GM12878 (cell line): ENCODE measurements around the gene ITGB8.

ENCODE experiments used
- CTCF ChIP-seq, 3 experiments: IDR thresholded peaks in 2 of 3; conservative IDR thresholded peaks in 1 of 3; 2 replicates each; pipeline ENCODE4 v1.5.1; 2011; ENCODE audit warnings: low read depth in 3 of 3, low read length in 3 of 3, mild to moderate bottlenecking in 3 of 3, control low read depth in 2 of 3, moderate library complexity in 2 of 3, inconsistent platforms in 1 of 3, mixed read lengths in 1 of 3; ENCODE audit not compliant: control insufficient read depth in 2 of 3, insufficient read depth in 1 of 3; ENCODE audit errors: extremely low read depth in 1 of 3
- EP300 ChIP-seq, 2 experiments: fragments of 150-350 bp in 1 of 2; IDR thresholded peaks; 2 replicates each; pipeline ENCODE4 v1.6.1; 2011 to 2012; ENCODE audit warnings: low read depth in 2 of 2, low read length in 2 of 2, borderline replicate concordance in 1 of 2, improper control_type of control experiment in 1 of 2, inconsistent platforms in 1 of 2; ENCODE audit not compliant: control insufficient read depth in 1 of 2
- HDGF ChIP-seq: fragments of 450-650 bp; IDR thresholded peaks from 2 replicates; pipeline ENCODE4 v1.6.1; 2016; ENCODE audit warnings: antibody characterized with exemption
- MEF2B ChIP-seq: fragments of 450-650 bp; IDR thresholded peaks from 2 replicates; pipeline ENCODE4 v1.6.1; 2018; ENCODE audit warnings: mild to moderate bottlenecking, moderate library complexity; ENCODE audit not compliant: partially characterized antibody, poor library complexity, severe bottlenecking
- MTA2 ChIP-seq: fragments of 450-650 bp; IDR thresholded peaks from 2 replicates; pipeline ENCODE4 v1.6.1; 2016; ENCODE audit warnings: low read depth, mild to moderate bottlenecking, moderate library complexity
- MTA3 ChIP-seq: IDR thresholded peaks from 2 replicates; pipeline ENCODE4 v1.6.1; 2012; ENCODE audit warnings: low read length, inconsistent platforms, borderline replicate concordance
- POLR2A ChIP-seq: IDR thresholded peaks from 2 replicates; pipeline ENCODE4 v1.6.1; 2011; ENCODE audit warnings: low read depth, mild to moderate bottlenecking, low read length
- SMAD1 ChIP-seq: fragments of 450-650 bp; IDR thresholded peaks from 2 replicates; pipeline ENCODE4 v1.6.1; 2018; ENCODE audit warnings: mild to moderate bottlenecking, low read depth; ENCODE audit not compliant: partially characterized antibody
- TBL1XR1 ChIP-seq: IDR thresholded peaks from 2 replicates; pipeline ENCODE4 v1.6.1; 2012; ENCODE audit warnings: low read depth, low read length, improper control_type of control experiment

GRCh38 chr7:20383351-20383750 lies 52.7 kb downstream of the ITGB8 start:
- TF ChIP-seq MEF2B (no peak), CTCF (IDR thresholded peaks at IDR 0.05 in 2 of 3, conservative IDR thresholded peaks at IDR 0.05 in 1 of 3; ENCODE audit: control insufficient read depth in 2 of 3, extremely low read depth in 1 of 3, insufficient read depth in 1 of 3, low read depth in 3 of 3, low read length in 3 of 3) (no peak), SMAD1 (no peak), TBL1XR1 (no peak), POLR2A (no peak), HDGF (no peak), MTA2 (no peak), MTA3 (no peak), EP300 (IDR thresholded peaks at IDR 0.05; ENCODE audit: borderline replicate concordance in 1 of 2, control insufficient read depth in 1 of 2, low read depth in 2 of 2, low read length in 2 of 2) (no peak)
